ENCODE measurements around the gene KDM4B.

Gene KDM4B

DNA sequence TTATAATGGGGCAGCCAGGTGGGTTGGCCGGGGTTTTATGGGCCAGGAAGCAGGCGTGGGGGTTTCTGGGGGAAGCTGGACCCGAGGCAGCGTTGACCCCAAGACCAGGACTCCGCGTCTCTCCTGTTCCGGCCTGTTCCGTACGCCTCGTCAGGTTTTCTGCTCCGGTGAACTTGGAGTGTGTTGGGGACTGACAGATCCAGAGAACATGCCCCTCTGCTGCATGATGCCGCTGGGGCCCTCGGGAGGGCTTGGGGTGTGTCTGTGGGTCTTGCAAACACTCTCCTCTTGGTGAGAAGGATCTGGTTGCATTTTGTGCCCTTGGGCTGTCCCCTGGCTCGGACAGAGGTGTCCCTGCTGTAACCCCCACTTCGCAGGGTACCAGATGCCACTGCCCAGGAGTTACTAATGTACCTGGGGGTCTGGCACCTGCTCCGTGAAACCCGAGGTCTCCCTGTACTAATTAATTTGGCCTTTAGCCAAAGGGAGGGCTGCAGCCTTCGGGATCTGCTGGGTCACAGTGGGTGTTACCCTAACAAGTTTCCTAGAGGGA, 15.6 kb downstream of the KDM4B start:
- DNase-seq (ENCODE audit: low read depth), result no peak

GRCh38 chr19:4985551-4985991, 16.7 kb downstream of the KDM4B start:
- no peak for DNase-seq (ENCODE audit: low read depth)

DNA sequence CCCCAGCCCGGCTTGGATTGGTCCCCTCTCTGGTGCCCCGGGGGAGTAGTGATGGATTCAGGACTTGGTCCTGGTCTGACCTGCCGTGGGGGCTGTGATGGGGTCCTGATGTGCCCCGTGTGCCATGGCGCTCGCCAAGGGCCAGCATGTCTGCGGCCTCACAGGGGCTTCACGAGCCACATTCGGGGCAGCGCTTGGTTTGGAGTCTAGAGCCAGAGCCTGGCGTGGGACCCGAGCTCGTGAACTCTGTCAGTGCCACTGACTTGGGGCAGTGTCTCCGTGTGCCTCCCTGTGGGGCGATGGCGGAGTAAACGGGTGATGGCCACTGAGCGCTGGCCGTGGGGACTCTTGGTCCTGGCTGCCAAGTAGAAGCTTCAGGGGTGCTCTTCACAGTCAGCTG, 17.1 kb downstream of the KDM4B start:
- no peak for DNase-seq (ENCODE audit: low read depth)

DNA sequence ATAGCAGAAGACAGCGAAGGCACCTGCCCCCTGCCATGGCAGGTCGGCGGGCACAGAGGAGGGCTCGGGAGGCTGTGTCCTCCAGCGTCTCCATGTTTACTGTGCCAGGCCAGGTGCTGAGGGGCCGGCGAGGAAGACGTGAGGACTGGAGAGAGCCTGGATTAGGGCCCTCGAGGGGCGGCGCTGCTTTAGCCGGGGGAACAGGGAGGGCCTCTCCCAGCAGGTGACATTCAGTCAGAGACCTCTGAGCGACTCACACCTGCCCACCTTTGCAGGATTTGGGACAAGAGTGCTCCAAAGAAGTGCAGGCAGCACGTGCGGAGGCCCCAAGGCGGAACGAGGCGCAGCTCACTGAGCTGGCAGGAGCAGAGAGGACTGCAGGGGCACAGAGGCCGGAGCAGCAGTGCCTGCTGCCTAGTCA, 17.6 kb downstream of the KDM4B start:
- DNase-seq (ENCODE audit: low read depth), result no peak

GRCh38 chr19:4987256-4987655, 18.3 kb downstream of the KDM4B start:
- DNase-seq (ENCODE audit: low read depth), result no peak

- DNase-seq (ENCODE audit: low read depth), result no peak
These were observed 18.9 kb downstream of the KDM4B start for GRCh38 chr19:4987692-4988370.

DNA sequence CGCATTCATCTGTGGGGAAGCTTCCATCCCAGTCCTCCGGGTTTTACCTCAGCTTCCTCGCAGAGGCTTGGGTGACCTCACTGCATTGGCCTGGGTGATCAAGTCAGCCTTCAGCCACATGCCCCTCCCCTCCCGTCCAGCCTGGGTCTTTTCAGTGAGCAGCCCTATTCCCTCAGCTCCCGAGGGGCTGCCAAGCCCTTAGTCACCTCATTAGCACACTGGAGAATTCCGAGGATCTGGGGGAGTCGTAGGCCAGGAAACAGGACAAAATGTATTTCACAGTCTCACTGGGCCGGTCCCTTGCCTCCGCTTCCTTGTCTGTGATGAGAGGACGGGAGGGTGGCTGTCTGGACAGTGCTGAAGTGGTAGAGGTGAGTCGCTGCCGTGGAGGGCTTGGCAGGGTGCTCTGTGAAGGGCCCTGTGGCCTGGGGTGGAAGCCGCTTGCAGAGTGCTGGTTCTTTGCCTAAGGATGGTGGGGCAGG, 19.9 kb downstream of the KDM4B start:
- no peak for DNase-seq (ENCODE audit: low read depth)

DNA sequence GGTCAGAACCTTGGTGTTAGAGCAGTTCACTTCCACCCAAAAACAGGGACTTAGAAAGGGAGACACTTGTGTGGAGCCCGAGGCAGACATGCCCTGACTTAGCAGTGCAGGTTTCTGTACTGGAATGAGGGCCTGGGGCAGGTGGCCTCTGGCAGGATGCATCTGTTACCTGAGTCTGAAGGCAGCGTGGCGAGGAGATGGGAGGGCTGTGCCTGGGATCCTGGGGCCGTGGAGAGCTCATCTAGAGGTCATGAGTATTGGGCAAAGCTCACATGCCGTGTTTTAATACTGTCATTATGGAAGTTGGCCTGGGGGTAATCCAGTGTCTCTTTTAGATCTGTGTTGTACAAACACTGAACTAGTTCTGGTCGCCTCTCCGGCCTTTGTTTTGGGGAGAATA, 21.4 kb downstream of the KDM4B start:
- DNase-seq (ENCODE audit: low read depth), result no peak

DNA sequence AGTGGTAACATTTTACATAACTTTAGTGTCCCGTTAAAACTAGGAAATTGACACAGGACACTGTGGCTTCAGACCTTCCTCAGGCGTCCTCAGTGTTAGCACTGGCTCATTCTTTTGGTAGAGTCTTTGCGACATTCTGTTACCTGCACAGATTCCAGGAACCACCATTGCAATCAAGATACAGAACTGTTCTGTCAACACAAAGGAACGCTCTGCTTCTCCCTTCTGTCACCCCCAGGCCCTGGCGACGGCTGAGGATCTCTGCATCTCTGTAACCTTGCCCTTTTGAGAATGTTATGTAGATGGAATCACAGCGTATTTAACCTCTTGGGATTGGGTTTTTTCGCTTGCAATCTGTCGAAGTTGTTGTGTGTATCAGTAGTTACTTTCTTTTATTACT, 22.6 kb downstream of the KDM4B start:
- DNase-seq (ENCODE audit: low read depth), result no peak

GRCh38 chr19:4991996-4992698, 23.2 kb downstream of the KDM4B start:
- no peak for DNase-seq (ENCODE audit: low read depth)

DNA sequence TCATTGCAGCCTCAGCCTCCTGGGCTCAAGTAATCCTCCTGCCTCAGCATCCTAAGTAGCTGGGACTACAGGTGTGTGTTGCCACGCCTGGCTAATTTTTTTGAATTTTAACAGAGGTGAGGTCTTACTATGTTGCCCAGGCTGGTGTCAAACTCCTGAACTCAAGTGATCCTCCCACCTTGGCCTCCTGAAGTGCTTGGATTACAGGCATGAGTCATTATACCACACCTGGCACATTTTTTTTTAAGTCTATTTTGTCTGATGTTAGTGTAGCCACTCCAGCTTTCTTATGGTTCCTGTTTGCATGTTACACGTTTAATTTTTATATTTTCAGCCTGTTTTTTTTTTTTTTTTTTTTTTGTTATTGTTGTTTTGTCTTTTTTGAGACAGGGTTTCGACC, 24.8 kb downstream of the KDM4B start:
- DNase-seq (ENCODE audit: low read depth), result no peak

- no peak for DNase-seq (ENCODE audit: low read depth)
These were observed 27.8 kb downstream of the KDM4B start for GRCh38 chr19:4996701-4997100.

- no peak for DNase-seq (ENCODE audit: low read depth)
These were observed 28.4 kb downstream of the KDM4B start for GRCh38 chr19:4997297-4997696.

- no peak for DNase-seq (ENCODE audit: low read depth)
These were observed 31.3 kb downstream of the KDM4B start for GRCh38 chr19:5000120-5000611.

- peak; percentile 10 for DNase-seq (ENCODE audit: low read depth)
These were observed 32.7 kb downstream of the KDM4B start for GRCh38 chr19:5001615-5002014.

- no peak for DNase-seq (ENCODE audit: low read depth)
These were observed 33.2 kb downstream of the KDM4B start for GRCh38 chr19:5002143-5002542.

- DNase-seq (ENCODE audit: low read depth), result no peak
These were observed 34.9 kb downstream of the KDM4B start for GRCh38 chr19:5003781-5004180.

- no peak for DNase-seq (ENCODE audit: low read depth)
These were observed 36.2 kb downstream of the KDM4B start for GRCh38 chr19:5005096-5005495.

- no peak for DNase-seq (ENCODE audit: low read depth)
These were observed 37.3 kb downstream of the KDM4B start for GRCh38 chr19:5006201-5006600.

DNA sequence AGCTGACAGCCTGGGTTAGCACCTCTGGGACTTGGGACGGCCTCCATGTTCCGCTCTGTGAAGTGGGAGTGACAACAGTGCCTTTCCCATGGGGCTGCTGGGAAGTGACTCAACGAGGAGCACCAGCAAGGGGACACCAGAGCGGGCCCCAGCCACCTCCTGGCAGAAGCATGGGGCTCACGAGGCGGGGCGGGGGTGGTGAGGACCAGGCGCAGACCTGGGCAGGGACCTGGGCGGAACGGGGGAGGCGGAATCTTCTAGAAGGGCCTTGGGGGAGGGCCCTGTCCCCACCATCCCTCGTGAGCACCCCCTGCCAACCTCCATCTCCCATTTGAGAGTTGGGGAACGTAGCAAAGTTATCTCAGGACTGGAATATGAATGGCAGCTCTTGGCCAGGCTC, 37.9 kb downstream of the KDM4B start:
- no peak for DNase-seq (ENCODE audit: low read depth)

DNA sequence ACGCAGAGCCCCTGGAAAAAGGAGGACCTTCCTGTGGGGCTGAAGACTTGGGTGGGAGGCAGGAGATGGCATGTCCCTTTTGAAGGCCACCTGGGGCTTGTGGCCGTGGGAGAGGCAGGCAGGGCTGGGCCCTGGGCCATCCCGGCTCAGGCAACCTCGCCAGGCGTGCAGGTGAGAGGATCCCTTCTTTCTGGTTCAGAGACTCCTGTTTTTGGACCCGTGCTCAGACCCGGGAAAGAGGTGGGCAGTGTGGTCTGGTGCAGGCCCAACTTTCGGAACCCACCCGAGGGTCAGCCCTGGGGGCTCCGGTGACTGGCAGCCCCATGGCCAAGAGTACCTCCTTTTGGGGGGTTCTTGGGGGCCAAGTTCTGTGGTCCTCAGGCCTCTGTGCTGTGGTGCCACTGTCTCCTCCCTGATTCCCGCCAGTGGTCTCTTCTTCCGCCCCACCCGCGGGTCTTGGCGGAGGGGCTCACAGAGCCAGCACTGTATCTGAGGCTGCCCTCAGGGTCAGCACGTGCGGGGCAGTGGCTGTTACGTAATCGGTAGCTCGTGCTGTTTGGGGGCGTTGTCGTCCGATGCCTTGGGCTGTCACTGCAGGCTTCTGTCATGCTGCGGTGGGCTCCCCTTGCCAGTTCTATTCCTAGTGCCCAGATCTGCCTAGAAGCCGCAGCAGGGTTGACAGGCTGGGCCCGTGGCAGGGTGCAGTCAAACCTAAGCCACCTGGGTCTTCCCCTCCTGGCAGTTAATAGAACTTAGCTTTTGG, 42.7 kb downstream of the KDM4B start:
- DNase-seq (ENCODE audit: low read depth), result no peak

- DNase-seq (ENCODE audit: low read depth), result no peak
These were observed 44.0 kb downstream of the KDM4B start for GRCh38 chr19:5012688-5013457.
